GM23248 (cell line): ENCODE data around the gene CATSPERD.

Experiments
- EZH2 ChIP-seq: fragments of 200-600 bp; sonication (generic); IDR thresholded peaks from 2 replicates; pipeline ENCODE4 v1.6.1; 2018; ENCODE audit warnings: antibody characterized with exemption, mild to moderate bottlenecking; ENCODE audit not compliant: insufficient read depth, poor library complexity, severe bottlenecking
- EZH2phosphoT487 ChIP-seq: fragments of 200-600 bp; sonication (generic); IDR thresholded peaks from 2 replicates; pipeline ENCODE4 v1.6.1; 2018; ENCODE audit warnings: antibody characterized with exemption, moderate library complexity, mild to moderate bottlenecking, low read depth; ENCODE audit not compliant: insufficient read depth

- TF ChIP-seq EZH2 (no peak), EZH2phosphoT487 (no peak)
These were observed 98.2 kb downstream of the CATSPERD start for GRCh38 chr19:5818594-5818993.
